Fibroblast of lung (primary cell): Measurements from ENCODE around the gene YES1.

ENCODE experiments used
- EZH2 ChIP-seq: IDR thresholded peaks from 2 replicates; pipeline ENCODE4 v1.5.1; 2012; ENCODE audit warnings: low read length, control low read depth, mild to moderate bottlenecking; ENCODE audit errors: missing control alignments
- TF ChIP-seq, protein P1 (sequence below), 2 donors: IDR thresholded peaks in 1 of 2; conservative IDR thresholded peaks in 1 of 2; 1 replicate in 1 of 2; 2 replicates in 1 of 2; pipeline ENCODE4 v1.5.1; 2011 to 2012; ENCODE audit warnings: low read length in 2 of 2, control low read depth in 1 of 2, inconsistent platforms in 1 of 2, low read depth in 1 of 2, mild to moderate bottlenecking in 1 of 2

DNA sequence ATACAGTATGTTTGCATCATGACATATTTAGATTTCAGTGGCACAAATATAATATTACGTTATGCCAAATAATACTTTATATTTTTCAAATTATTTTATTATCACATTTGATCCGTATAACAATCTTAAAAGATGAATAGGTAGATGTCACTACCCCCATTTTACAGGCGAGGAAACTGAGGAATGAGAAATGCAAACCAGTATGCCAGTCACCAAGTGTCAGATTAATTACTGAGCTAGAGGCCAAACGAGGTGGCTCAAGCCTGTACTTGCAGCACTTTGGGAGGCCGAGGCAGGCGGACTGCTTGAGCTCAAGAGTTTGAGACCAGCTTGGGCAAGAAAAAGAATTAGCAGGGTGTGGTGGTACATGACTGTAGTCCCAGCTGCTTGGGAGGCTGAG lies 17.4 kb upstream of the YES1 start:
- TF ChIP-seq, protein P1, sequence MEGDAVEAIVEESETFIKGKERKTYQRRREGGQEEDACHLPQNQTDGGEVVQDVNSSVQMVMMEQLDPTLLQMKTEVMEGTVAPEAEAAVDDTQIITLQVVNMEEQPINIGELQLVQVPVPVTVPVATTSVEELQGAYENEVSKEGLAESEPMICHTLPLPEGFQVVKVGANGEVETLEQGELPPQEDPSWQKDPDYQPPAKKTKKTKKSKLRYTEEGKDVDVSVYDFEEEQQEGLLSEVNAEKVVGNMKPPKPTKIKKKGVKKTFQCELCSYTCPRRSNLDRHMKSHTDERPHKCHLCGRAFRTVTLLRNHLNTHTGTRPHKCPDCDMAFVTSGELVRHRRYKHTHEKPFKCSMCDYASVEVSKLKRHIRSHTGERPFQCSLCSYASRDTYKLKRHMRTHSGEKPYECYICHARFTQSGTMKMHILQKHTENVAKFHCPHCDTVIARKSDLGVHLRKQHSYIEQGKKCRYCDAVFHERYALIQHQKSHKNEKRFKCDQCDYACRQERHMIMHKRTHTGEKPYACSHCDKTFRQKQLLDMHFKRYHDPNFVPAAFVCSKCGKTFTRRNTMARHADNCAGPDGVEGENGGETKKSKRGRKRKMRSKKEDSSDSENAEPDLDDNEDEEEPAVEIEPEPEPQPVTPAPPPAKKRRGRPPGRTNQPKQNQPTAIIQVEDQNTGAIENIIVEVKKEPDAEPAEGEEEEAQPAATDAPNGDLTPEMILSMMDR (conservative IDR thresholded peaks at IDR 0.05 in 1 of 2, IDR thresholded peaks at IDR 0.05 in 1 of 2; ENCODE audit: low read depth in 1 of 2, low read length in 2 of 2): no peak
- TF ChIP-seq EZH2: no peak
